SK-N-SH treated with all-trans-retinoic acid at 6 μM for 48 hours (cell line): ENCODE results near the gene CHST11.

Experiments used
- ARNTL ChIP-seq: fragments of 450-650 bp; formaldehyde crosslinking; IDR thresholded peaks from 2 replicates; pipeline ENCODE4 v1.5.0; 2020; ENCODE audit warnings: low read depth, mild to moderate bottlenecking, moderate library complexity, borderline replicate concordance
- GLIS3 ChIP-seq: fragments of 250-450 bp; sonication (Bioruptor Pico); IDR thresholded peaks from 2 replicates; pipeline ENCODE4 v1.5.0; 2020; ENCODE audit warnings: mild to moderate bottlenecking, moderate library complexity
- PATZ1 ChIP-seq: fragments of 250-450 bp; sonication (Bioruptor Pico); IDR thresholded peaks from 2 replicates; pipeline ENCODE4 v1.8.0; 2020; ENCODE audit warnings: mild to moderate bottlenecking, moderate library complexity, borderline replicate concordance
- POU6F1 ChIP-seq: fragments of 250-450 bp; sonication (Bioruptor Pico); IDR thresholded peaks from 2 replicates; pipeline ENCODE4 v1.8.0; 2021; ENCODE audit warnings: low read depth, mild to moderate bottlenecking, moderate library complexity, borderline replicate concordance
- PPARA ChIP-seq: fragments of 250-450 bp; sonication (Bioruptor Pico); IDR thresholded peaks from 2 replicates; pipeline ENCODE4 v1.5.0; 2020; ENCODE audit warnings: mild to moderate bottlenecking, borderline replicate concordance
- RARB ChIP-seq: fragments of 250-450 bp; sonication (Bioruptor Pico); IDR thresholded peaks from 2 replicates; pipeline ENCODE4 v1.8.0; 2021; ENCODE audit warnings: mild to moderate bottlenecking, moderate library complexity
- SNAI2 ChIP-seq: fragments of 250-450 bp; sonication (Bioruptor Pico); IDR thresholded peaks from 2 replicates; pipeline ENCODE4 v1.5.0; 2020; ENCODE audit warnings: mild to moderate bottlenecking, moderate library complexity
- TOX ChIP-seq: fragments of 250-450 bp; sonication (Bioruptor Pico); IDR thresholded peaks from 2 replicates; pipeline ENCODE4 v1.8.0; 2021; ENCODE audit warnings: mild to moderate bottlenecking, moderate library complexity, borderline replicate concordance
- TSHZ2 ChIP-seq: fragments of 250-450 bp; sonication (Bioruptor Pico); IDR thresholded peaks from 2 replicates; pipeline ENCODE4 v1.5.0; 2020; ENCODE audit warnings: mild to moderate bottlenecking, moderate library complexity
- ZFP30 ChIP-seq: fragments of 450-650 bp; formaldehyde crosslinking; IDR thresholded peaks from 2 replicates; pipeline ENCODE4 v1.5.0; 2022; ENCODE audit warnings: mild to moderate bottlenecking, moderate library complexity
- ZNF565 ChIP-seq: fragments of 450-650 bp; formaldehyde crosslinking; conservative IDR thresholded peaks from 2 replicates; pipeline ENCODE4 v1.5.0; 2020; ENCODE audit warnings: low read depth, mild to moderate bottlenecking, moderate library complexity

- TF ChIP-seq TOX (CRISPR knock-in tag) (no peak), PATZ1 (CRISPR knock-in tag) (no peak), ZFP30 (no peak), PPARA (CRISPR knock-in tag) (no peak), GLIS3 (CRISPR knock-in tag) (no peak), SNAI2 (CRISPR knock-in tag) (no peak), RARB (no peak), ARNTL (no peak), ZNF565 (no peak), TSHZ2 (CRISPR knock-in tag) (no peak), POU6F1 (CRISPR knock-in tag) (no peak)
These were observed 46.4 kb downstream of the CHST11 start for GRCh38 chr12:104503191-104503590.
